Activated CD4-positive, alpha-beta memory T cell treated with anti-CD3 and anti-CD28 coated beads for 36 hours (primary cell): ENCODE measurements around the gene ANKS1B. TPM values are rescaled to one million over a fixed set of nuclear protein-coding genes. Genes with fewer than 3 reads are reported as not detected.
"Not testable (repeated sequence)": the region's sequence is repeated elsewhere in the genome, so short reads cannot be mapped to it uniquely, and the experiment has no call there.

Source experiments
- CTCF ChIA-PET: fragments of 350-600 bp; sonication (Branson Sonifier 250); formaldehyde crosslinking; loops from one replicate; lab custom pipeline; 2021; ENCODE audit warnings: antibody characterized with exemption, inconsistent platforms; lab: Charles Lee
- POLR2A ChIA-PET: fragments of 350-600 bp; sonication (Branson Sonifier 250); formaldehyde crosslinking; loops from one replicate; lab custom pipeline; 2021; ENCODE audit warnings: antibody characterized with exemption; lab: Charles Lee
- DNase-seq: peaks from one replicate; pipeline ENCODE4 v3.0.0-alpha.2; 2020
- H3K27ac Mint-ChIP-seq: one replicate; pipeline ENCODE4 v1.8.0; 2021; ENCODE audit warnings: mixed read lengths
- H3K27me3 Mint-ChIP-seq: one replicate; pipeline ENCODE4 v1.8.0; 2021; ENCODE audit warnings: mixed read lengths
- H3K36me3 Mint-ChIP-seq: one replicate; pipeline ENCODE4 v1.8.0; 2021; ENCODE audit warnings: mixed read lengths
- H3K4me1 Mint-ChIP-seq: one replicate; pipeline ENCODE4 v1.8.0; 2021; ENCODE audit warnings: low read depth, mixed read lengths
- H3K4me3 Mint-ChIP-seq: one replicate; pipeline ENCODE4 v1.8.0; 2021; ENCODE audit warnings: mild to moderate bottlenecking, mixed read lengths
- H3K9me3 Mint-ChIP-seq: one replicate; pipeline ENCODE4 v1.8.0; 2021; ENCODE audit warnings: mixed read lengths
- intact Hi-C: fragments of 100-400 bp; cut with micrococcal nuclease; formaldehyde crosslinking; loops from one replicate; pipeline ENCODE4 v1.15.1; 2023
- total RNA-seq, 2 experiments: library from RNA; stranded (reverse); gene quantifications; one replicate each; pipeline ENCODE4 v1.2.3, GENCODE V29; 2021

Gene ANKS1B
- total RNA-seq, 2 experiments from 2014 or later: 0.97 to 1.0 TPM

DNA sequence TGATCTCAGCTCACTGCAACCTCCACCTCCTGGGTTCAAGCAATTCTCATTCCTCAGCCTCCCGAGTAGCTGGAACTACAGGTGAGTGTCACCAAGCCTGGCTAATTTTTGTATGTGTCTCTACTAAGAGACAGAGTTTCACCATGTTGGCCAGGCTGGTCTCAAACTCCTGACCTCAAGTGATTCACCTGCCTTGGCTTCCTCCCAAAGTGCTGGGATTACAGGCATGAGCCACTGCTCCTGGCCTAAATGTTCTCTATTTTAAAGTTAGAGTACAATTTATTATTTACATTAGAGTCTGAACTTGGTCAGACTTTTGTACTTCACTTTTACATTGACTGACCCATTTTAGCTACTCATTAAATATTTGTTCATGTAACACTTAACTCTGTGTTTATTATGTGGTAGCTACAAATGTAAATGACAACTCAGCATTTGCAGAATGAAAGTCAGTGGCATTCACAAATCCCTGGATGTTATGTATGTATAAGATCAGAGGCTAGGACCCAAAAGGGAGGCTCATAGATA lies 930.1 kb downstream of the ANKS1B start:
- ChIA-PET POLR2A (no interaction called here), CTCF (interaction anchor here (2.8 kb wide), 1 partner anchor 11 kb away, joined by 14 read pairs; no protein-coding TSS in a partner anchor)
- intact Hi-C loops: no loop called here
- no peaks in the 10 kb centered on the region for H3K27me3 Mint-ChIP-seq
- no peaks in the 10 kb centered on the region for H3K4me1 Mint-ChIP-seq
- no peak overlapping the region for H3K27ac Mint-ChIP-seq
- no peaks in the 10 kb centered on the region for H3K9me3 Mint-ChIP-seq
- no peaks in the 10 kb centered on the region for H3K36me3 Mint-ChIP-seq
- no peak overlapping the region for H3K4me3 Mint-ChIP-seq
- DNase-seq: no peak

DNA sequence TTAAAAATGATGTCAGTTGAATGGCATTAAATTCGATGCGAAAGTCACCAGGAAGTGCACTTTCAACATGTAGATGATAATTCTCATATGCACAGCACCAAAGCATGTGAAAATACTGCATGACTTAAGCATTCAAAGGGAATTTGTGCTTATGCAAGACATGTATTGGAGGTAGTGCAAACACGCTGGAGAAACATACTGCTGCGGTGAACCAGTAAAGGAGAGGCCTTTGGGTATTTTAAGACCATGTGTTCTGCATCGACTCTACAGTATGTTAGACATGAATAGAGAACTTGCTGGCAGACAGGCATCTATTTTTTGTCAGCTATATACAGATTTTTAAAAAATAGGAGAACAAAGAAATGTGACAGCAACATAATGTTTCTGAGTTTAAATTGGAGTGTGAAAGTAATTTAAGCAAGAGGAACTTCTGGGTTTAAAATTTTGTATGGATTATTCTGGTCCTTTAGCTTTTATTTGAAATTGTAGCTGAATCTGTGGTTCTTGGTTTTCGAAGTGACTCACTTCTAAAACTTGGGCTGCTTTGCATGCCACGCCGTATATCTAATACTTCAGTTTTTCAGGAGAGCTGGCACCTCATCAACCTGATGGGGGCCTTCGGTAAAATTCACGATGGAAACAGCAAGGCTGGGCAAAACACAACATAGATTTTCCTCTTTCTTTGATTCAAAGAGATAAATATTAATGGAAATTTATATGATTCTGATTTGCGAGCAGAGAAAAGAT lies 930.9 kb downstream of the ANKS1B start:
- Mint-ChIP-seq H3K27me3 (no peaks in the 10 kb centered on the region), H3K36me3 (no peaks in the 10 kb centered on the region), H3K4me3 (no peak overlapping the region), H3K4me1 (no peaks in the 10 kb centered on the region), H3K9me3 (no peaks in the 10 kb centered on the region), H3K27ac (no peak overlapping the region)
- intact Hi-C loops: no loop called here
- ChIA-PET CTCF (interaction anchor here (2.8 kb wide), 1 partner anchor 10 kb away, joined by 14 read pairs; no protein-coding TSS in a partner anchor), POLR2A (no interaction called here)
- no peak for DNase-seq

DNA sequence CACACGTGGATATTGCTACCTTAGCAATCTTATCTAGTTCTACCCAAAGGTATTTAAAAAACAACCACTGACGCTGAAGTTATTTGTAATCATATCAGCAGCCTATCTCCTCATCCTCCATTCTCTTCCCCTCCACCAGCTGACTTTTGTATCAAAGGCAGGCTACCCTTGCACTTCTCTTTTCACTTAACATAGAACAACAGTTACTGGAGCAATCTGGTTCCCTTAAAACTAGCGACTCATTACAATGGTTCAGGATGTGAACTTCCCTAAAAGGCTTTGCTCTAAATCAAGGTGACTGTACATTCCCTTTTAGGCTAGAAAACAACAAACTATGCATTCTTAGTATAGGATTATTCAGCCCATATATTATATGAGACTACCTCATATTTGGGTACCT lies 935.0 kb downstream of the ANKS1B start:
- ChIA-PET CTCF (no interaction called here), POLR2A (no interaction called here)
- intact Hi-C loops: no loop called here
- Mint-ChIP-seq H3K27ac (no peak overlapping the region), H3K4me3 (no peak overlapping the region), H3K9me3 (peaks cover 7% of the 10 kb centered on the region), H3K36me3 (no peaks in the 10 kb centered on the region), H3K4me1 (no peaks in the 10 kb centered on the region), H3K27me3 (no peaks in the 10 kb centered on the region)
- DNase-seq: no peak

DNA sequence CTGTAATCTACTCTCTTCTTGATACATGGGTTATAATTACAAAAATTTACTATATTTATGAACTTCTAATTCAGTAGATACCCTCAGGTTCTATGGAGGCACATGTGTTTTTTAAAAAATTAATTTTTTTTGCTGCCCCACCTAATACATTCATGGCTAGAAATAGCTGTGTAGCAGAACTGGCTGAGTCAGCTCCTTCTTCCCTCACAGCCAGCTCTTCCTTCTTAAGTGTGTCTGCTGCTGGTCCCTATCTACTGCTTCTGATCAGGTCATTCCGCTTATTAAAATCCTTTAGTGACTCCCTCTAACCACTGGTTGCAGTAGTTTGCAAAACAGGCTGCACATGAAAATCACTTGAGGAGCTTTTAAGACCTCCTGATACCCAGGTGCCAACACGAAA lies 939.6 kb downstream of the ANKS1B start:
- intact Hi-C loops: no loop called here

DNA sequence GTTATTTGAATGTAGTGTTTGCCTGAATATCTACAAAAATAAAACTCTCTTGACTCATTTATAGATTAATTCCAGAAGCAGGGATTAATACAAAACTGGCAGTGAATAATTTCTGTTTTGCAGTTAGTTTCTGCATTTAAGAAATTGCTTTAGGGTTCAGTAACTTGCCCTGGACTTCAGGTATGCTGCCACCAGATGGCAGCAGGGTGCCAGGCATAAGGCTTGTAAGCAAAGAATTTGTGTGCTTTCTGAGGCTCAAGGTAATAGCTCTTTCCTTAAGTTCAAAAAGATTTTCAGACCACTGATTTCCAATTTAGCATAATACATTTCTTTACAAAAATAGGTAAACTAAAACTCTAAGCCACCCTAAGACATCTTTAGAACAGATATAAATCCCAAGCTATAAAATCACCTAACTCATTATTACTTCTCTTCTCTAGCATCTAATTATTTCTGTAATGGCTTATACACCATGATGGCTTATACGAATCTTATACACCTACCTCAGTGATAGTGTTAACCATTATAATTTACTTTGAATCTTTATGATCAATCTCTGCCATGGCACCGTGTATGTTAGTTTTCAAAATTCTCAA lies 941.3 kb downstream of the ANKS1B start:
- H3K27me3 Mint-ChIP-seq: peaks cover 3% of the 10 kb centered on the region
- ChIA-PET POLR2A (no interaction called here), CTCF (interaction anchor here (0.6 to 2.8 kb wide), 10 partner anchors 9 to 940 kb away, joined by 3 to 14 read pairs (median 3); no protein-coding TSS in a partner anchor)
- no peaks in the 10 kb centered on the region for H3K4me1 Mint-ChIP-seq
- DNase-seq: peak; percentile 62
- H3K4me3 Mint-ChIP-seq: no peak overlapping the region
- H3K27ac Mint-ChIP-seq: no peak overlapping the region
- H3K36me3 Mint-ChIP-seq: no peaks in the 10 kb centered on the region
- intact Hi-C loops: loop anchor here (2.0 to 5.0 kb wide), 3 partner anchors 577 to 1511 kb away; no protein-coding TSS in a partner anchor
- H3K9me3 Mint-ChIP-seq: peaks cover 7% of the 10 kb centered on the region

More for the DNA sequence above, 939.6 kb downstream of the ANKS1B start:
- Mint-ChIP-seq H3K27ac (no peak overlapping the region), H3K4me3 (no peak overlapping the region), H3K4me1 (no peaks in the 10 kb centered on the region), H3K36me3 (no peaks in the 10 kb centered on the region), H3K9me3 (peaks cover 7% of the 10 kb centered on the region), H3K27me3 (peaks cover 3% of the 10 kb centered on the region)
- CTCF ChIA-PET: interaction anchor here (1.5 to 2.8 kb wide), 2 partner anchors 8 to 15 kb away, joined by 3 to 14 read pairs; no protein-coding TSS in a partner anchor
- POLR2A ChIA-PET: no interaction called here
- DNase-seq: no peak

DNA sequence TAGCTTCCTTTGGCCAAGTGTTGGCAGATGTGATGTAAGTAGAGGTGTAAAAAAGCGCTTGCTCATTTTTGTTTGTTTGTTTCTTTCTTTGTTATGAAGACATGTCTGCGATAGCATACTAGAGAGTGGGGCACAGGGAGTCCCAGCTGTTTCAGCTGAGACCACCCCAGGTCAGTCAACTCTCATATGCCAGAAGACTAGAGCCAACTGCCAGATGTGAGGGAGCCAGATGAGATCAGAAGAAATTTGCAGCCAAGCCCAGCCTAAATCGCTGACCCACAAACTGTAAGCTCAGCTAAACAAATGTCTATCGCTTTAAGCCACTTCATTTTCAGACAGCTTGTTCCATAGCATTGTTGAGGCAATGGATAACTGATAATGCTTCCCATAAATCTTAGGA lies 942.5 kb downstream of the ANKS1B start:
- Mint-ChIP-seq H3K36me3 (no peaks in the 10 kb centered on the region), H3K4me1 (no peaks in the 10 kb centered on the region), H3K27ac (no peak overlapping the region), H3K27me3 (peaks cover 3% of the 10 kb centered on the region), H3K4me3 (no peak overlapping the region), H3K9me3 (peaks cover 3% of the 10 kb centered on the region)
- CTCF ChIA-PET: interaction anchor here (1.5 to 1.6 kb wide), 2 partner anchors 12 to 26 kb away, joined by 3 read pairs; no protein-coding TSS in a partner anchor
- POLR2A ChIA-PET: no interaction called here
- DNase-seq: no peak
- intact Hi-C loops: loop anchor here (2.0 to 5.0 kb wide), 3 partner anchors 579 to 1513 kb away; no protein-coding TSS in a partner anchor

DNA sequence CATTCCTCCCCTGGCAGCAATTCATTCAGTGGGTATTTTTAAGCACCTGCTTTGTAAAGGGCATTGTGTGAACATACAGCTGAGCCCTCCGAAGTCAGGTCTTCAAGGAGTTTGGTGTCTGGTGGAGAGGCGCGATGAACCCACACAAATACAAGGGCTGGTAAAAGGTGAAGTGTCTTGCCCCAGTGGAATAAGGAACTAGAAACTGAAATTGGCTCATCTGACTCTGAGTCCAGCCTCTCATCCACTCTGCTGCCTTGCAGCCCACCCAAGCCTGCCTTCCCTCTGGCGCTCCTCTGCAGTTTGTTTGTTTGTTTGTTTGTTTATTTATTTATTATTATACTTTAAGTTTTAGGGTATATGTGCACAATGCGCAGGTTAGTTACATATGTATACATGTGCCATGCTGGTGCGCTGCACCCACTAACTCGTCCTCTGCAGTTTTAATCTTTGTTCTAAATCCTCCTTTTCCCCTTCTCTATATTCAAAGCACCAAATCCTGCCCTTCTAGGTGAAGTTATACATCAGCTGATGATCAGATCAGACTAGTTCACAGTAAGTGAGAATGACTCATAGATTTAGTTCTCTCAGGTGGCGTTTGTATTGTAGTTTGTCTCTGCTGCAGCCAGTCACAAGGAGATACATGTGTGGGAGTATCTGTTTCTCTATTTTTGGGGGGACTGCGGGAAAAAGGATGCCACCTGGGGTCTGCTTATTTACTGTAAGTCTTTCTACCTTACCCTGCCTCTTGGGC lies 945.2 kb downstream of the ANKS1B start:
- ChIA-PET POLR2A (no interaction called here), CTCF (no interaction called here)
- Mint-ChIP-seq H3K4me3 (no peak overlapping the region), H3K36me3 (no peaks in the 10 kb centered on the region), H3K9me3 (no peaks in the 10 kb centered on the region), H3K27ac (no peak overlapping the region), H3K4me1 (no peaks in the 10 kb centered on the region), H3K27me3 (peaks cover 3% of the 10 kb centered on the region)
- intact Hi-C loops: loop anchor here (5.0 kb wide), 1 partner anchor 728 kb away; no protein-coding TSS in a partner anchor
- no peak for DNase-seq

DNA sequence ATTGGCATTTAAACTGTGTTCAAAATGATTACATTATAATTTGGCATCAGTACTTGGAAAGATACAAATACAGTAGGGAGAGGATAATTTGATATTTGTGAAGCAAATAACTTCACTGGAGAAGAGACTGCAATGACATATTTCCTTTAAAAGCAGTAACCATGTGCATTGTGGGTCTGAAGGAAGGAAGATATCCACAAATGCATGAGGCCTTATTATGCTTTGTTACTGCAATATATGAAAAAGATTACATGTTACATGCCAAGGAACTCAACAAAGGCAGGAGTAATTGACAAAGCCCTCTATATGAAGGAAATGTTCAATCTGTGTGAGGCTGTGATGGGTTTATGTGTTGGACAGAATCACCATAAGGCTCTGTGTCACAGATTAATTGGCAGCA lies 948.2 kb downstream of the ANKS1B start:
- ChIA-PET POLR2A (no interaction called here), CTCF (no interaction called here)
- no peaks in the 10 kb centered on the region for H3K4me1 Mint-ChIP-seq
- no peaks in the 10 kb centered on the region for H3K36me3 Mint-ChIP-seq
- intact Hi-C loops: no loop called here
- no peak overlapping the region for H3K27ac Mint-ChIP-seq
- H3K9me3 Mint-ChIP-seq: no peaks in the 10 kb centered on the region
- no peak overlapping the region for H3K4me3 Mint-ChIP-seq
- no peak for DNase-seq
- no peaks in the 10 kb centered on the region for H3K27me3 Mint-ChIP-seq

DNA sequence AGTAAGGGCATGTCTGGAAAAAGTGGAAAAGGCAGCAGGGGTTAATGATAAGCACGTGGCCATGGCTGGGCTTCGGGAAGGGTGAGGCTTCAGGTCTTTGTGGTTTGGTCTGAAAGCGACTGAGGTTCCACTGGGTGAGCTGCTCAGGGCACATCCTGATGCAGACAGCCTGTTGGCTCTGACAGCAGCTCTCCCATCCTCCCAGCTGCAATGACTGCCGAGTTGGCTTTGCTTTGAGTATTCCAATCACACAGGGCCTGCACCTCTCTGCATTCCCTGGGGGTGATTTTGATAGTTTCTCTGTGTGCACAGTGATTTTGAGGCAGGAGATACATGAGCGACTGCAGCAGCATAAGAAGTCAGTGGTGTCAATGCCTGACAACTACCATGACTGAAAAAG lies 948.9 kb downstream of the ANKS1B start:
- Mint-ChIP-seq H3K27ac (no peak overlapping the region), H3K4me3 (no peak overlapping the region), H3K4me1 (no peaks in the 10 kb centered on the region), H3K9me3 (no peaks in the 10 kb centered on the region), H3K27me3 (peaks cover 2% of the 10 kb centered on the region), H3K36me3 (no peaks in the 10 kb centered on the region)
- no peak for DNase-seq
- intact Hi-C loops: no loop called here
- ChIA-PET CTCF (no interaction called here), POLR2A (no interaction called here)

DNA sequence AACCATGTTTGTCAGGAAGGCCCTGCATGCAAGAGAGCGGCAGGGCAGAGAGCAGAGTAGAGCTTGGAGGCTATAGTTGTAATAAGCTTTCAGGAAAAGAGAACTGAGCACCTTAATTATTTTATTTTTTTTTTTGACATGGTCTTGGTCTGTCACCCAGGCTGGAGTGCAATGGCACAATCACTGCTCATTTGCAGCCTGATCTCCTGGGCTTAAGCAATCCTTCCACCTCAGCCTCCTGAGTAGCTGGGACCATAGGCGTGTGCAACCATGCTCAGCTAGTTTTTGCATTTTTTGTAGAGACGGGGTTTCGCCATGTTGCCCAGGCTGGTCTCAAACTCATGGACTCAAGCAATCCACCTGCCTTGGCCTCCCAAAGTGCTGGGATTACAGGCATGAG lies 950.5 kb downstream of the ANKS1B start:
- POLR2A ChIA-PET, H3K4me3 Mint-ChIP-seq, H3K9me3 Mint-ChIP-seq, H3K4me1 Mint-ChIP-seq, H3K27me3 Mint-ChIP-seq, DNase-seq, H3K27ac Mint-ChIP-seq, intact Hi-C loops, H3K36me3 Mint-ChIP-seq: not testable (repeated sequence)
- CTCF ChIA-PET: interaction anchor here (2.1 kb wide), 1 partner anchor 10 kb away, joined by 11 read pairs; no protein-coding TSS in a partner anchor

DNA sequence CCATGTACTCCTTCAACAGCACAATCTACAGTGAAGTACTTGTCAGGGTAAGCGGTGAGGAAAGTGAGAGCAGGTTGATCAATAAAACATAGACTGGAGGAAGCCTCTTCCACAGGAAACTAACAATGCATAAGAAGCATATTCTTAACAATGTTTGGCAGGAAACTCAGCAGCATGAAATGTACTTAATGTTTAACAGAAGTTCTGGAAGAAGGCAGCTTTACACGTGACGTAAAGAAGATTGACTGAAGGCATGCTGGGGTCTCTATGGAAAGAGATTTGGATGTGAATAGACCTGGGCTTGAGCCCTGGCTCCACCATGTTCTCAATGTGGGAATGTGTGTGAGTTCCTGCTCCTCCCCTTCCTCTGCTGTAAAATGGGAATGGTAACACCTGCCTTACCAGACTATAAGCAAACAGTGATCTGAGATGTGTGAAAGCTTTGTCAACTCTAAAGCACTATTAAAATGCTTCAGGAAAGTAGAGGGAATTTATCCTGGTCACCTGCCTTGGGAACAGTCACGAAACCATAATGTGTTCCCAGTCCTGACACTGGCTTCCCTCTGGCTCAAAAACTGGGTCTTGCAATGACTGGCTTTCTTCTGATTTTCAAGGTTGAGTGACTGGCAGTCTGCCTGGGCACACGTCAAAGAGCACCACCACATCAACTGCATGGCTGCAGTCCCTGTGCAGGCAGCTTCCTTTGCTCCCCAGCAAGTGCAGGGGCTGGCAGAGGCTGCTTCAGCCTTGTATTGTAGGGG lies 955.0 kb downstream of the ANKS1B start:
- no peak overlapping the region for H3K27ac Mint-ChIP-seq
- H3K36me3 Mint-ChIP-seq: no peaks in the 10 kb centered on the region
- POLR2A ChIA-PET: no interaction called here

More for the DNA sequence above, 955.0 kb downstream of the ANKS1B start:
- Mint-ChIP-seq H3K9me3 (no peaks in the 10 kb centered on the region), H3K4me1 (no peaks in the 10 kb centered on the region), H3K4me3 (no peak overlapping the region), H3K27me3 (peaks cover 8% of the 10 kb centered on the region)
- CTCF ChIA-PET: interaction anchor here (1.1 kb wide), 1 partner anchor 13 kb away, joined by 3 read pairs; no protein-coding TSS in a partner anchor
- intact Hi-C loops: no loop called here
- DNase-seq: no peak
